Muscle layer of duodenum (tissue), 2 donors: Measurements from ENCODE around the gene MIOX.

ENCODE experiments used
- H3K27ac ChIP-seq: one replicate; pipeline ENCODE4 v1.7.0; 2013; ENCODE audit warnings: mild to moderate bottlenecking, low read length
- H3K27me3 ChIP-seq: one replicate; pipeline ENCODE4 v1.7.0; 2013; ENCODE audit warnings: low read depth, mild to moderate bottlenecking, control low read depth, low read length
- H3K36me3 ChIP-seq, 2 donors: one replicate each; pipeline ENCODE4 v1.7.0; 2013; ENCODE audit warnings: low read length in 2 of 2, control low read depth in 1 of 2, mild to moderate bottlenecking in 1 of 2; ENCODE audit not compliant: insufficient read depth in 2 of 2, control insufficient read depth in 1 of 2
- H3K4me1 ChIP-seq, 2 donors: one replicate each; pipeline ENCODE4 v1.7.0; 2013; ENCODE audit warnings: low read length in 2 of 2, mild to moderate bottlenecking in 2 of 2, control low read depth in 1 of 2, moderate library complexity in 1 of 2; ENCODE audit not compliant: insufficient read depth in 2 of 2, control insufficient read depth in 1 of 2
- H3K4me3 ChIP-seq, 2 donors: one replicate each; pipeline ENCODE4 v1.7.0; 2013; ENCODE audit warnings: low read length in 2 of 2, low read depth in 1 of 2, mild to moderate bottlenecking in 1 of 2
- H3K9me3 ChIP-seq, 2 donors: one replicate each; pipeline ENCODE4 v1.7.0; 2013; ENCODE audit warnings: low read length in 2 of 2, control low read depth in 1 of 2, mild to moderate bottlenecking in 1 of 2; ENCODE audit not compliant: control insufficient read depth in 1 of 2
- donor health status: healthy.

MIOX gene

GRCh38 chr22:50503475-50504145 is 17.0 kb downstream of the MIOX start:
- Histone ChIP-seq H3K4me3 (no peak overlapping the region), H3K27me3 (no peaks in the 10 kb centered on the region), H3K4me1 (peaks cover 0 to 15% of the 10 kb centered on the region in 2 donors), H3K36me3 (peaks cover 0 to 23% of the 10 kb centered on the region in 2 donors), H3K27ac (no peak overlapping the region), H3K9me3 (no peaks in the 10 kb centered on the region)

DNA sequence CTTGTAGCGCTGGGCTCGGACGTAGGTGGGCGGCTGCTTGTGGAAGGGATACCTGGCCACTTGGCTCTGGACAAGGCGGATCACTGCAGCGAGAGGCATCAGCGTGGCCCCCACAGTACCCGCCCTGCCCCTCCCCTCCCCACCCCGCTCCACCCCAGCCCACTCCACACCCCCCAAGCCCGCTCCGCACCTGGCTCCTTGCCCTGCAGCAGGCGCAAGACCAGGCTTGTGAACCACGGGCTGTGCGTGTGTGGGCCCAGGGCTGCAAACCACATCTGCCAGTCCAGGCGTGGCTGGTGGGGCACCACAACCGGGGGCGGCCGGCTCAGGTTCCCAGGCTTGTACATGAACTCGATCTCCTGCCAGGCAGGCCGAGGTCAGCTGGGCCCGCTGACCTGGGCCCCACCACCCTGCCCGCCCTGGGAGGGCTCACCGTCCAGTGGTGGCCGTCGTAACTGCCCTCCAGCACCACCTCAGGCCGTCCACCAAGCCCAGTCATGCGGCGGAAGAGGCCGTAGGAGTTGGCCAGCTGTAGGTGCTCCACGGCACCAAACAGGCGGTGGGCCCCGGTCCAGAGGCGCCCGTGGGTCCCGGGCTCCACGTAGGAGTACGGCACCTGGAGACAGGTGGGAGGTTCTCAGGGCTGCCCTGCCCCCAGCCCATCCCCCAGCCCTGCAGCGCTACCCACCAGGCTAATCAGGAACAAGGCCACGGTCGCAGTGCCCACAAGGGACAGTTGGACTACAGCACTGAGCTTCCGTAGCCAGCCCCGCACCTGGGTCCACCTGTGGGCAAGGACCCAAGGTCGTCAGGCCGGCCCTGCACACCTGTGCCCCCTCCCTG is 17.9 kb downstream of the MIOX start:
- Histone ChIP-seq H3K9me3 (no peaks in the 10 kb centered on the region), H3K4me3 (no peak overlapping the region), H3K4me1 (peaks cover 0 to 25% of the 10 kb centered on the region in 2 donors), H3K27ac (no peak overlapping the region), H3K27me3 (no peaks in the 10 kb centered on the region), H3K36me3 (peaks cover 0 to 23% of the 10 kb centered on the region in 2 donors)

- H3K9me3 ChIP-seq: no peaks in the 10 kb centered on the region
- peaks cover 0 to 23% of the 10 kb centered on the region in 2 donors for H3K36me3 ChIP-seq
Observed at GRCh38 chr22:50505276-50505775, 18.7 kb downstream of the MIOX start.

DNA sequence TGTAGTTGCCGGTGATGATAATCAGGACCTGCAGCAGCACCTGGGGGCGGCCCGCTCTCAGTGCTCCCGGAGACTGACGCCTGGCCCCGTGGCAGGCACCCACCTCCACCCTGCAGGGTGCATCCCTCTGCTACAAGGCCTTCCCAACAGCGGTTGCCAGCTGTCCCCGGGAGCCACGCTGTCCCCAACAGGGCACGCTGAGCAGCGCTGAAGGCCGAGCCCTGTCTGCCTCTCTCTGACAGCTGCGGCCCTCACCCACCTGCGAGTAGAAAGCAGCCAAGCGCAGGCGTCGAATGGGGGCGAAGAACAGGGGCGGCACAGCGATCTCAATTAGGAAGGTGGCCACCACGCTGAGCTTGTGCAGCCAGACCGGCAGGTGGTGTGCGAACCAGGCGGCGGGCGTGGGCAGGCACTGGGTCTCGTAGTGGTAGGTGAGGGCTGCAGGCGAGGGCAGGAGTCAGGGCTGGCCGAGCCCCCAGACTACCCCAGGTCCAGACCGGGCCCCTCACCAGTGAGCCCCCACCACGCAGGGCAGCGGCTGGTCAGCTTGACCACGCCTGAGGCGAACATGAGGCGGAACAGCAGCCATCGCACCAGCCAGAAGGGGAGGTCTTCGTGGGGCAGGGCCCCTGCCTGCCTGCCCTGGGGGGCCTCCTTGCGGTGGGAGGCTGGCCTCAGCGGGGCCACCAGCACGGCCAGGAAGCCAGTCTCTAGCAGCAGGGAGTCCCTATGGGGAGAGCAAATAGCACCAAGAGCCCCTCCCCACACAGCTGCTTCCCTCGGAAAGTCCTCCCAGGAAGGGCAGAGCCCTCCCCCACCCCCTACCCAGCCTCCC is 19.3 kb downstream of the MIOX start:
- Histone ChIP-seq H3K27me3 (no peaks in the 10 kb centered on the region), H3K27ac (no peak overlapping the region), H3K9me3 (no peaks in the 10 kb centered on the region), H3K36me3 (peaks cover 0 to 23% of the 10 kb centered on the region in 2 donors), H3K4me3 (peak overlapping the region; percentile 90 to 99), H3K4me1 (peaks cover 0 to 26% of the 10 kb centered on the region in 2 donors)

More at GRCh38 chr22:50505276-50505775, 18.7 kb downstream of the MIOX start:
- no peaks in the 10 kb centered on the region for H3K27me3 ChIP-seq
- no peak overlapping the region for H3K27ac ChIP-seq
- H3K4me3 ChIP-seq: no peak overlapping the region
- H3K4me1 ChIP-seq: peaks cover 0 to 26% of the 10 kb centered on the region in 2 donors

- Histone ChIP-seq H3K9me3 (no peaks in the 10 kb centered on the region), H3K27me3 (no peaks in the 10 kb centered on the region), H3K4me3 (peak overlapping the region; percentile 90 to 99), H3K36me3 (peaks cover 0 to 23% of the 10 kb centered on the region in 2 donors), H3K4me1 (peaks cover 0 to 26% of the 10 kb centered on the region in 2 donors), H3K27ac (peak overlapping the region; percentile 63)
Observed at GRCh38 chr22:50506611-50507420, 20.2 kb downstream of the MIOX start.

DNA sequence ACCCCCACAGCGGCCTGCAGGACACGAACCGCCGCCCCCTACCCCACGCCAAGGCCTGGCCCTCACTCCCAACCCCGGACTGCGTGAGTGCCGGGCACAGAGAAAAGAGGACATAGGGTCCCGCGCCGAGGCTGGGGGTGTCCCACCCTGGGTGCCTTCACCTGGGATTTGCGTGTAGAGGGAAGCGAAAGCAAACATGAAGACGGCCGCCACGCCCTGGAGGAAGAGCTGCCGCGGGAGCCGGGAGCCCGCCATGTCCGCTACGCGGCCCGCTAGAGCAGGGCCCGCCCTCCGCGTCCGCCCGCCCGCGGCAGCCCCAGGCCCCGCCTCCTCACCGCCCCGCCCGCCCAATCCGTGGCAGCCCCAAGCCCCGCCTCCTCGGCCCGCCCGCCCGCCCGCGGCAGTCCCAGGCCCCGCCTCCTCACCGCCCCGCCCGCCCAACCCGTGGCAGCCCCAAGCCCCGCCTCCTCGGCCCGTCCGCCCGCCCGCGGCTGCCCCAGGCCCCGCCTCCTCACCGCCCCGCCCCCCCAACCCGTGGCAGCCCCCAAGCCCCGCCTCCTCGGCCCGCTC is 20.8 kb downstream of the MIOX start, which contains the start of gene LMF2:
Gene LMF2, minus strand, starts transcription at position 282 of the 570 bp plus-strand sequence. Its CDS starts 27 bp downstream, at position 255.
- H3K27ac ChIP-seq: peak within 1 kb of the TSS; percentile 63
- H3K36me3 ChIP-seq: peaks cover 0 to 23% of the 10 kb centered on the region in 2 donors
- no peaks in the 10 kb centered on the region for H3K27me3 ChIP-seq
- peaks cover 0 to 26% of the 10 kb centered on the region in 2 donors for H3K4me1 ChIP-seq
- H3K4me3 ChIP-seq: peak within 1 kb of the TSS; percentile 90 to 99
- H3K9me3 ChIP-seq: no peaks in the 10 kb centered on the region

GRCh38 chr22:50507991-50508884 is 21.6 kb downstream of the MIOX start, which contains the start of gene NCAPH2:
Gene NCAPH2, plus strand, starts transcription at chr22:50508224. Its CDS starts 114 bp downstream, at chr22:50508338.
- peak within 1 kb of the TSS; percentile 63 for H3K27ac ChIP-seq
- H3K9me3 ChIP-seq: no peaks in the 10 kb centered on the region
- no peaks in the 10 kb centered on the region for H3K27me3 ChIP-seq
- peak within 1 kb of the TSS; percentile 90 to 99 for H3K4me3 ChIP-seq
- H3K4me1 ChIP-seq: peaks cover 0 to 26% of the 10 kb centered on the region in 2 donors
- H3K36me3 ChIP-seq: peaks cover 0 to 16% of the 10 kb centered on the region in 2 donors

DNA sequence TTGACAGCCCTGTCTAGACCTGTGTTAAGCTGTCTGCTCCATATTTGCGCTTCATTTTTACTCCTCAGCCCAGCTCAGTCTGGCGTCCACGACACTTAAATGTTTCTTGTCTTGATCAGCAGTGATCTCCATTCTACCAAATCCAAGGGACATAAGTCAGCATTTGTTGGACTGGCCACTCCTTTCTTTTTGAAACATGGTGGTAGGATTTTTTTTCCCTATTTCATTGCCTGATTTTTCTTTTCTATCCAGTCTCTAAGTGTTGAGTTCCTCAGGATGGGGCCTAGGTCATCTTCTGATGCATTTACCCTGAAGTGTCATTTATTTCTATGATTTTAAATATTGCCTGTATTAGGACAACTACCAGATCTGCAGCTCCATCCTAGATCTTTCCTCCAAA is 22.2 kb downstream of the MIOX start:
- Histone ChIP-seq H3K4me1 (peaks cover 0 to 26% of the 10 kb centered on the region in 2 donors), H3K36me3 (peaks cover 0 to 13% of the 10 kb centered on the region in 2 donors), H3K27ac (peak overlapping the region; percentile 47)

DNA sequence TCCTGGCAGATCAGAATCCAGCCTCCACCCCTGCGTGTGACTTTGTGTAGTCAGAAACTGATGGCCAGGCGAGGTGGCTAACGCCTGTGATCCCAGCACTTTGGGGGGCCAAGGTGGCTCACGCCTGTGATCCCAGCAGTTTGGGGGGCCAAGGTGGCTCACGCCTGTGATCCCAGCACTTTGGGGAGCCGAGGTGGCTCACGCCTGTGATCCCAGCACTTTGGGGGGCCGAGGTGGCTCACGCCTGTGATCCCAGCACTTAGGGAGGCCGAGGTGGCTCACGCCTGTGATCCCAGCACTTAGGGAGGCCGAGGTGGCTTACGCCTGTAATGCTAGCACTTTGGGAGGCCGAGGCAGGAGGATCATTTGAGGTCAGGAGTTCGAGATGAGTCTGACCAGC is 26.5 kb downstream of the MIOX start:
- peaks cover 0 to 13% of the 10 kb centered on the region in 2 donors for H3K4me1 ChIP-seq
- no peak overlapping the region for H3K27ac ChIP-seq
- H3K27me3 ChIP-seq: no peaks in the 10 kb centered on the region
- no peak overlapping the region for H3K4me3 ChIP-seq
- no peaks in the 10 kb centered on the region for H3K9me3 ChIP-seq
- peaks cover 14 to 18% of the 10 kb centered on the region in 2 donors for H3K36me3 ChIP-seq

More for the DNA sequence above, 22.2 kb downstream of the MIOX start:
- peak overlapping the region; percentile 76 to 79 for H3K4me3 ChIP-seq
- no peaks in the 10 kb centered on the region for H3K27me3 ChIP-seq
- H3K9me3 ChIP-seq: no peaks in the 10 kb centered on the region
